ENCODE results near the gene GPR157.

Gene GPR157

GRCh38 chr1:9085306-9085940, 43.5 kb downstream of the GPR157 start:
- no peak for DNase-seq

DNA sequence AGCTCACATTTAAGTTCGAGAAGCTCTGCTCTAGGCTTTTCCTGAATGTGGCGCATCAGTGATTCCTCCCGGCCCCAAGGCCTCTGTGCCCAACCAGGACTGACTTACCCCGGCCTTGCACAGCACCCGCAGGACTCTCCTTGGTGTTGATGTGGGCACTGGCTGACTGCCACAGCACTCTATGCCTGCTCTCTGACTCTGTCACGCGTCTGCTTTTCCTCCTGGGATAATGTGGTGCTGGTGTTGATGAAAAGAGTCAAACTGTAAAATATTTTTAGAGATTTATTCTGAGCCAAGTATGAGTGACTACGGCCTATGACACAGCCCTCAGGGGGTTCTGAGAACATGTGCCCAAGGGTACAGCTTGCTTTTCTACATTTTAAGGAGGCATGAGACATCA, 44.0 kb downstream of the GPR157 start:
- DNase-seq: no peak

GRCh38 chr1:9081473-9081872, 47.4 kb downstream of the GPR157 start:
- DNase-seq: no peak

DNA sequence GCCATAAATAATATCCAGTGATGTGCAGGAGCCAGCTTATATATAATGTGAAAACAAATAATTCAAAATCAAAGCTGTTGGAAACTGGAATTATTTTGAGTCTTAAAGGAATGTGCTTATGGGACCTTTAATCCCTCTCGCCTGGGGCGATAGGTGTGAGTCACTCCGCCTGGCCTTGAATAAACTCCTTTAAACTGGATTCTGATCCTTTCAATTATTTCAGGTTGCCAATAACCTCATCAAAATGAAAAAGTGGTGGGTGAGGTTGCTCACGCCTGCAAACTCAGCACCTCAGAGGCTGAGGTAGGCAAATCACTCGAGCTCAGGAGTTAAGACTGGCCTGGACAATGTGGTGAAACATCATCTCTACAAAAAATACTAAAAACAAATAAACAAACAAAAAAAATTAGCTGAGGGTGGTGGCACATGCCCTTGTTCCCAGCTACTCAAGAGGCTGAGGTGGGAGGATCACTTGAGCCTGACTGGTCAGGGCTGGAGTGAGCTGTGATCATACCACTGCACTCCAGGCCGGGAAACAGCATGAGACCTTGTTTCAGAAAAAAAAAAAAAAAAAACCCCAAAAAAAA, 48.1 kb downstream of the GPR157 start:
- no peak for DNase-seq

GRCh38 chr1:9079988-9080704, 48.8 kb downstream of the GPR157 start:
- no peak for DNase-seq

GRCh38 chr1:9078752-9079500, 50.0 kb downstream of the GPR157 start:
- DNase-seq: no peak

- no peak for DNase-seq
Measured at GRCh38 chr1:9078015-9078751, 50.7 kb downstream of the GPR157 start.

GRCh38 chr1:9075022-9075421, 53.9 kb downstream of the GPR157 start:
- no peak for DNase-seq

- no peak for DNase-seq
Measured at GRCh38 chr1:9073143-9073542, 55.8 kb downstream of the GPR157 start.

DNA sequence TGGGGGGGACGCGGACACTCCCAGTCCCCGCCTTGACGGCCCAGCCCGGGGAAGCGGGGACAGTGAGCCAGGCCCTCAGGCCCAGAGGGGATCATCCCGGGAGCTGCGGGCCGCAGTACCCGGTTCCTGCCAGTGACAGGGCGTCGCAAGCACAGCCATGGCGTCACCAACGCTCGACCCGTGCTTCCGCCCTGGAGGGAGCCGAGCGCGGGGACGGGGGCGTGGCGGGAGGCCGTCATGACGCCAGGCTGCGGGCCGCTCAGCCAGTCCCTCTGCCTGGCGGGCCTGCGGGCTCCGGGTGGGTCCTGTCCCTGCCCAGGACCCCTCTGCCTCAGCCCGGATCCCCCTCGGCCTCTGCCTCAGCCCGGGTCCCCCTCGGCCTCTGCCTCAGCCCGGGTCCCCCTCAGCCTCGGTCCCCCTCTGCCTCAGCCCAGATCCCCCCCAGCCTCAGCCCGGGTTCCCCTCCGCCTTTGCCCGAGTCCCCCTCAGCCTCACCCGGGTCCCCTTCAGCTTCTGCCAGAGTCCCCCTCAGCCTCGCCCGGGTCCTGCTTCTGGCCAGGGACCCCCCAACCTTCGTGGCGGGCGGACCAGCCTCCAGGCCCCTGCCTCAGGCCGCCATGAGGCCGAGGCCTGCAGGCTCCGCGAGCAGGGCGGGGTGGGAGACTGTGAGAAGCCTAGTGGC, 57.2 kb downstream of the GPR157 start:
- no peak for DNase-seq

- no peak for DNase-seq
Measured at GRCh38 chr1:9070486-9070885, 58.4 kb downstream of the GPR157 start.

GRCh38 chr1:9069326-9070100, 59.4 kb downstream of the GPR157 start, which contains the start of gene SLC2A5:
Gene SLC2A5, minus strand, starts transcription at chr1:9069635. Its CDS starts 99 bp downstream, at chr1:9069536.
- no peak for DNase-seq

- DNase-seq: no peak
Measured at GRCh38 chr1:9068981-9069325, 59.9 kb downstream of the GPR157 start.

DNA sequence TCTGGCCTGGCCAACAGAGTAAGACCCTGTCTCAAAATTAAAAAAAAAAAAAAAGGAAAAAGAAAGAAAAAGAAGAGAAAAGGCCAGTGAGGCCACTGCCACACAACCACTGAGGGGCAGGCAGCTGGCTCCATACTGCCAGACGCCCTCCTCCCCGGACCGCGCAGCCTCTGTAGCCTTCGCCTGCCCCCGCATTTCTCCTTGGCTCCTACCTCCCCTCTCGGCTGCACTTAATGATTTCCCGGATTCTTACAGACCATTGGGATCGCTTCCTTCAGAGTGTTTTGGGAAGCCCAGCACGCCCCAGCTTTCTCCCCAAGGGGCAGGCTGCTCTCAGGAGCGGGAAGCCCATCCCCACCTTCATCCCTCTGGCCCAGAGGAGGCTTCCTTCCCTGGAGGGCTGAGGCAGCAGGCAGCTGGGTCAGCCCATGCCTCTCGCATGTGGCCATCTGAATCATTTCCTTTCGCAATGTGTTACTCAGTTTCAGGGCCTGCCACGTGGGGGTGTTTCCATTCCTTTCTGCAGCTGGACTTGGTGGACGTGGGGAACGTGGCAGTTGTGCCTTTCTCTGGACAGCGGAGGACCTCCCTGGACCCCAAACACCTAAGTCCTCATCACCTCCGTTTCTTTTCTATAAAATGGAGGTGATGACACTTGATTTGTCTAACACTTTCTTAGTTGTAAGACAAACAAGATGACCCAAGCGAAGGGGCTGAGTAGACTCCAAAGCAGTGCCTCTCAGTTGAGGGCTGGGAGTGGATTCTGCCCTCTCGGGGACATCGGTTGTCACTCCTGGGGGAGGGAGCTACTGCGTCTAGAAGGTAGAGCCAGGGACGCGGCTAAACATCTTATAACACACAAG, 61.7 kb downstream of the GPR157 start:
- DNase-seq: no peak

DNA sequence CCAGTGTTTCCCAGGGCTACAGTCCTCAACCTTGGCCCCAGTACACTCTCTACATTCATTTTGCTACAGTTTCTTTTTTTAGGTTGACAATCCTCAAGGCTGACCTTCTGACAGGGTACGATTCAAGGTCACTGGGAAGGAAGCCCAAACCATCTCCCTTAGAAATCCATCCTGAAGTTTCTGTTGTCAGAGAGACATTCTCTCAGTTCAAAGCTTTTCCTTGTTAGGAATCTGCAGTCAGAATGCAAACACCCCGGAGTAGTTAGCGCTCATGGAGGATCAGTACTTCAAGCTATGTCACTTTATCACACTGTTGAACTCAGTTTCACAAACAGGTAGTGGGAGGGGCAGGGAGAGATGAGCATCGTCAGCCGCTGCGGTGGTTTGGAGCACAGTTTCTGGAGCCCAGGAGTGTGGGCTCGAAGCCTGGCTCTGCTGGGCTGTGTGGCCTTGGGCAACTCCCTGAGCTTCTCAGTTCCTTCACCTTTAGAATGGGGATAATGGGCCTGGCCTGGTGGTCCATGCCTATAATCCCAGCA, 63.6 kb downstream of the GPR157 start:
- DNase-seq: no peak

DNA sequence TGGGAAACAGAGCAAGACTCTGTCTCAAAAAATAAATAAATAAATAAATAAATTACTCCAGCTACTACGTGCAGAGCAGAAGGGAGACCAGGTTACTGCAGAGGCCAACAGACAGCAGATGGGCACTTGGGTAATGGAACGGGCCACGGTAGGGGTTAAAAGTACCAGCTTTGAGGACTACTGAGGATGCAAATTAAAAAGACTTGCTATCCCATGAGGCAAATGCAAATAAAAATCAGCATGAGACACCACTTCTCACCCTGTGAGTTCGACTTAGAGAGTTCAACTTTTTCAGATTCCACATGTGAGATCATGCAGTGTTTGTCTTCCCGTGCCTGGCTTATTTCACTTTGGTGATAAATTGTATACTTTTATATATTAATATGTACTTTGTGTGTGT, 66.1 kb downstream of the GPR157 start:
- no peak for DNase-seq

DNA sequence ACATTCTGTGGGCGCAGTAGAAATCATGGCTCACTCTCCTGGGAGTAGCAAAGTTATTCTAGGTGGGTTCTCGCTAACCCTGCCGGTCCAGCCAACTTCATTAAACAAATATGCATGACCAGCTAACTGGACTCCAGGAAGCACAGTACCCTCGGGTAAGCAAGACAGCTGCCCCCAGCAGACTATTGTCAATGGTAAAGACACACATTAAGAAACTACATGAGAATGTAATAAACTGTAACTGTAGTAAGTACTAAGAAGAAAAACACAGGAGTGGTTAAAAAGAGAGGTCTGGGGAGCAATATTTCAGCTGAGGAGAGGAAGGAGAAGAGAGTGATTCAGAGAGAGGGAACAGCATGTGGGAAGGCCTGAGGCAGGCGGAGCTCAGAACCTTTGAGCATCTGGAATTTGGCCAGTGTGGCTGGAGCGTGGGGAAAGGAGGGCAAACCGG, 66.9 kb downstream of the GPR157 start:
- DNase-seq: no peak

- DNase-seq: no peak
Measured at GRCh38 chr1:9061252-9061960, 67.5 kb downstream of the GPR157 start.

All from NCI-H774 (cell line).